Right atrium auricular region (tissue), 2 donors: Measurements from ENCODE around the gene PSME1. TPM values are rescaled to one million over a fixed set of nuclear protein-coding genes. Genes with fewer than 3 reads are reported as not detected.

Source experiments
- DNase-seq: peaks from one replicate; pipeline ENCODE4 v3.0.0-alpha.2; 2019; ENCODE audit warnings: low spot score
- H3K27ac ChIP-seq, 2 donors: fragments of 200-600 bp; sonication (generic); 1 replicate in 1 of 2; 2 replicates in 1 of 2; pipeline ENCODE4 v1.5.1; 2016 to 2019
- H3K27me3 ChIP-seq, 2 donors: fragments of 200-600 bp; sonication (generic); one replicate each; pipeline versions ENCODE4 v1.5.1 to v1.6.0; 2017 to 2019
- H3K36me3 ChIP-seq: fragments of 200-600 bp; sonication (generic); one replicate; pipeline ENCODE4 v1.5.1; 2016
- H3K4me1 ChIP-seq, 2 donors: fragments of 200-600 bp; sonication (generic); one replicate each; pipeline versions ENCODE4 v1.5.1 to v1.6.0; 2017 to 2019
- H3K4me3 ChIP-seq, 2 donors: fragments of 200-600 bp; sonication (generic); 1 replicate in 1 of 2; 2 replicates in 1 of 2; pipeline ENCODE4 v1.5.1; 2017 to 2019; ENCODE audit warnings: mild to moderate bottlenecking in 1 of 2, moderate library complexity in 1 of 2
- H3K9me3 ChIP-seq, 2 donors: fragments of 200-600 bp; sonication (generic); one replicate each; pipeline ENCODE4 v1.5.1; 2019
- total RNA-seq, 2 donors: library from RNA; depleted of rRNA; stranded (reverse); fragments of >200 nt; gene quantifications; one replicate each; pipeline ENCODE4 v1.1.0, GENCODE V29; 2016
- TF ChIP-seq, protein P1 (sequence below), 2 donors: fragments of 200-600 bp; sonication (generic); IDR thresholded peaks; one replicate each; pipeline ENCODE4 v1.5.1; 2019; ENCODE audit warnings: antibody characterized with exemption in 2 of 2

Gene PSME1
- total RNA-seq, 2 donors from 2014 or later, result 72.9 to 112 TPM

DNA sequence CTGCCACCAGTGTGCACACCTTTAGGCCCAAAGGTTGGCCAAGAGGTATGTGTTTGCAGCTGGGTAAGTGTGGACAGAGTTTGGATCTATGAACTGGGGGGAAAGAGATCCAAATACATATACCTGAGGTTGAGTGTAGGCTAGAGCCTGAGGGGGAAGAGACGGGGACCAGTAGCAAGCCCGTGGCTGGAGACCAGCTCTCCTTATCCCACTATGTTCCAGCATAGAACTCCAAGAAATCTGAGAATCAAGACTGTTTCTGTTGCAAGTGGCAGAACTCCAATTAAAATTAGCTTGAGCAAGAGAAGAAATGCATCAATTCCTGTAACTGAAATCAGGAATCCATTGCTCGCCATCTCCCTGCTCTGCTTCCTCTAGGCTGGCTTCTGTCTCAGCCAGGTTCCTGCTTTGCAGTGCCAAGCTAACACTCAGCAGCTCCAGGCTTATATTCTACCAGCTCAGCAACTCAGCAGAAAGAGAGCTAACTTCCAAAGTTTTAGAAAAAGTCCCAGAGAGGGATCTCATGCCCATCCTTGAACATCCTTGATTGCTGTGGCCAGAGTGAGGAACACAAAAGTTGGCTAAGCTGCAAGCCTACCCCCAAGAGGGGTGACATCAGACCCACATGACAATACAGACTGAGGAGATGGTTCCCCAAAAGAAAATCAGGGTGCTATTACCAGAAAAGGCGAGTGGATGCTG, 43.3 kb upstream of the PSME1 start:
- no peak for DNase-seq
- TF ChIP-seq, protein P1, sequence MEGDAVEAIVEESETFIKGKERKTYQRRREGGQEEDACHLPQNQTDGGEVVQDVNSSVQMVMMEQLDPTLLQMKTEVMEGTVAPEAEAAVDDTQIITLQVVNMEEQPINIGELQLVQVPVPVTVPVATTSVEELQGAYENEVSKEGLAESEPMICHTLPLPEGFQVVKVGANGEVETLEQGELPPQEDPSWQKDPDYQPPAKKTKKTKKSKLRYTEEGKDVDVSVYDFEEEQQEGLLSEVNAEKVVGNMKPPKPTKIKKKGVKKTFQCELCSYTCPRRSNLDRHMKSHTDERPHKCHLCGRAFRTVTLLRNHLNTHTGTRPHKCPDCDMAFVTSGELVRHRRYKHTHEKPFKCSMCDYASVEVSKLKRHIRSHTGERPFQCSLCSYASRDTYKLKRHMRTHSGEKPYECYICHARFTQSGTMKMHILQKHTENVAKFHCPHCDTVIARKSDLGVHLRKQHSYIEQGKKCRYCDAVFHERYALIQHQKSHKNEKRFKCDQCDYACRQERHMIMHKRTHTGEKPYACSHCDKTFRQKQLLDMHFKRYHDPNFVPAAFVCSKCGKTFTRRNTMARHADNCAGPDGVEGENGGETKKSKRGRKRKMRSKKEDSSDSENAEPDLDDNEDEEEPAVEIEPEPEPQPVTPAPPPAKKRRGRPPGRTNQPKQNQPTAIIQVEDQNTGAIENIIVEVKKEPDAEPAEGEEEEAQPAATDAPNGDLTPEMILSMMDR (IDR thresholded peaks at IDR 0.05), result no peak
- peaks cover 0 to 22% of the 10 kb centered on the region in 2 donors for H3K4me1 ChIP-seq
- no peaks in the 10 kb centered on the region for H3K36me3 ChIP-seq
- H3K4me3 ChIP-seq, result no peak overlapping the region
- H3K27me3 ChIP-seq, result no peaks in the 10 kb centered on the region
- no peaks in the 10 kb centered on the region for H3K9me3 ChIP-seq
- H3K27ac ChIP-seq, result peak overlapping the region in 1 of 2 donors; percentile 95

DNA sequence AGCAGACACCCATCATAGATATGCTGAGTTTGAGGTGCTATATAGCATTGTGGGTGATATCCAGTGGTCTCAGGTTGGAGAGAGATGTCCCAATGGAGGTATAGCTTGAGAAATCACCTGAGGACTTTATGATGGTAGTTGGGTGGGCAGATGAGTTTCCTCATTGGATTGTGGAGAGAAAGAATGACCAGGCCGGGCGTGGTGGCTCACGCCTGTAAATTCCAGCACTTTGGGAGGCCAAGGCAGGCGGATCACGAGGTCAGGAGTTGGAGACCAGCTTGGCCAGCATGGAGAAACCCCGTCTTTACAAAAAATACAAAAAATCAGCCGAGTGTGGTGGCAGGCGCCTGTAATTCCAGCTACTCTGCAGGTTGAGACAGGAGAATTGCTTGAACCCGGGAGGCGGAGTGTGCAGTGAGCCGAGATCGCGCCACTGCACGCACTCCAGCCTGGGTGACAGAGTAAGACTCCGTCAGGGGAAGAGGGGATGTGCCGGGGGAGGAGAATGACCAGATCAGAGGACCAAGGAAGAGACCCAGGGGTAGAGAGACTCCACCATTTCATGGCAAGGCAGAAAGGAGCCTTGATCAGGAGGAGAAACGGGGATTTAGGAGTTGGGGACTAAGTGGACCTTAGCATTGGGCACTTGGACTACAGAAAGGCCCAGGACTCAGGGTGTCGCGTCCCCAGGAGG, 42.6 kb upstream of the PSME1 start:
- no peak for DNase-seq
- no peaks in the 10 kb centered on the region for H3K36me3 ChIP-seq
- TF ChIP-seq, protein P1 (IDR thresholded peaks at IDR 0.05), result no peak
- peak overlapping the region; percentile 70 to 91 for H3K4me3 ChIP-seq
- H3K27me3 ChIP-seq, result no peaks in the 10 kb centered on the region
- peak overlapping the region; percentile 91 to 95 for H3K27ac ChIP-seq
- H3K9me3 ChIP-seq, result no peaks in the 10 kb centered on the region
- peaks cover 0 to 22% of the 10 kb centered on the region in 2 donors for H3K4me1 ChIP-seq

DNA sequence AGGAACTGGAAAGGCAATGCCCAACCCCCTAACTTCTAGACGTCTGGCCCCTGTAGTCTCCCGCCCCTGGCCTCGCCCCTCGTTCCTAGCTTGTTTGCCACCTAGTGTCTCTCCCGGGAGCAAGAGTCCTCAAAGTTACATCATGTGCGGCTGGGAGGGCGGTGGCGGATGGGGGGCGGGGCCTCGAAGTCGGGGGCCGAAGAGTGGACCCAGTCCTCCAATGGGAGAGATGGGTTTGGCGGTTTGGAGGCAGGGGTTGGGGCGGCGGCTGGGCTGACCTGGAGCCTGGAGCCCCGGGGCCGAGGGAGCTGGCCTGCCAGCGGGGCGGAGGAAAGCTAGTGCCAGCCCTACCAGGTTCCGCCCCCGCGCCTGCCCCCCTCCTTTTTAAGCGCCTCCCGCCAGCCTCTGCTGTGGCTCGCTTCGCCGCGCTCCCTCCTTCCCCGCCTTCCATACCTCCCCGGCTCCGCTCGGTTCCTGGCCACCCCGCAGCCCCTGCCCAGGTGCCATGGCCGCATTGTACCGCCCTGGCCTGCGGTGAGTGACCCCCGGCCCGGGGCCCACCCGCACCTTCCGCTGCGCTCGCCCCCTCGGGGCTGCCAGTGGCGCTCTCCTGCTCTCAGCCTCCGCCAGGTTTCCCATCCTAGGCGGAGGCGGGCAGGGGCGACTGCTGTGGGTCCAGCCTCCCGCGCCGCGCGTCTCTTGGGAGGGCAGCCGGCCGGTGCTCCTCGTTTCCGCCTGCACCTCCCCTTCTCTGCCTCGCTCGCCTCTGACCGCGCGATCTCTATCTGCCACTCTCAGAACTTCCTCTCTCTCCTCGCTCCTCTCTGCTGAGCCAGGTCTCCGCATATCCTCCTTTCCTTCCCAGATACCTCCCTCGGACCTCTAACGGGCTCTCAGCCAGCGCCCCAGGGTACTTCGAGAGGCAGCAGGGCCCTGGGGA, 41.8 kb upstream of the PSME1 start, which contains the start of gene PCK2:
Gene PCK2 (plus strand): TSS at position 411 of the 940 bp plus-strand sequence. CDS start 95 bp downstream, at position 506.
- Histone ChIP-seq H3K27ac (peak within 1 kb of the TSS; percentile 91 to 95), H3K4me1 (peaks cover 0 to 22% of the 10 kb centered on the region in 2 donors), H3K27me3 (no peaks in the 10 kb centered on the region), H3K9me3 (no peaks in the 10 kb centered on the region), H3K4me3 (peak within 1 kb of the TSS; percentile 70 to 91), H3K36me3 (no peaks in the 10 kb centered on the region)
- TF ChIP-seq, protein P1 (IDR thresholded peaks at IDR 0.05), result peak in 1 of 2 donors; percentile 32
- DNase-seq, result peak; percentile 96

DNA sequence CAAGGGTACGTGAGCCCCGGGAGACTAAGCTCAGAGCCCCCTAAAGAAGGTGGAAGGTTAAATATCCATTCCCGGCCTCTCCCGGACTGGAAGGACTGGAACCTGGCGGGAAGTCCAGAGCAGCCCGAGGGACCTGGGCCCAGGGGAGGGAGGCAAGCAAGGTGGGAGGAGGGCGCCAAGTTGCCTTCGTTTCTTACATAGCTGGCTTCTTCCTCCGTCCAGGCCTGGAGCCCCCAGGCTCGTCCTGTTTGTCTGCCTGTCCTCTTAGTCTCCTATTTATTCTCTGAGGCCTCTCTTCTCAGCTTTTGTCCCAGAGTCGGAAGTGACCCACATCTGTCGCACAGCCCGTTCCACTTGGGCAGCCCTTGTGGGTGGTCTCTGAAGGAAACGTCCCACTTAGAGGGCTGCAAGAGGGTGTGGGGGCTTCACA, 41.1 kb upstream of the PSME1 start:
- Histone ChIP-seq H3K36me3 (no peaks in the 10 kb centered on the region), H3K4me1 (peaks cover 0 to 22% of the 10 kb centered on the region in 2 donors), H3K27ac (peak overlapping the region; percentile 91 to 95), H3K9me3 (no peaks in the 10 kb centered on the region), H3K4me3 (peak overlapping the region; percentile 70 to 91), H3K27me3 (no peaks in the 10 kb centered on the region)
- TF ChIP-seq, protein P1 (IDR thresholded peaks at IDR 0.05), result no peak
- no peak for DNase-seq

DNA sequence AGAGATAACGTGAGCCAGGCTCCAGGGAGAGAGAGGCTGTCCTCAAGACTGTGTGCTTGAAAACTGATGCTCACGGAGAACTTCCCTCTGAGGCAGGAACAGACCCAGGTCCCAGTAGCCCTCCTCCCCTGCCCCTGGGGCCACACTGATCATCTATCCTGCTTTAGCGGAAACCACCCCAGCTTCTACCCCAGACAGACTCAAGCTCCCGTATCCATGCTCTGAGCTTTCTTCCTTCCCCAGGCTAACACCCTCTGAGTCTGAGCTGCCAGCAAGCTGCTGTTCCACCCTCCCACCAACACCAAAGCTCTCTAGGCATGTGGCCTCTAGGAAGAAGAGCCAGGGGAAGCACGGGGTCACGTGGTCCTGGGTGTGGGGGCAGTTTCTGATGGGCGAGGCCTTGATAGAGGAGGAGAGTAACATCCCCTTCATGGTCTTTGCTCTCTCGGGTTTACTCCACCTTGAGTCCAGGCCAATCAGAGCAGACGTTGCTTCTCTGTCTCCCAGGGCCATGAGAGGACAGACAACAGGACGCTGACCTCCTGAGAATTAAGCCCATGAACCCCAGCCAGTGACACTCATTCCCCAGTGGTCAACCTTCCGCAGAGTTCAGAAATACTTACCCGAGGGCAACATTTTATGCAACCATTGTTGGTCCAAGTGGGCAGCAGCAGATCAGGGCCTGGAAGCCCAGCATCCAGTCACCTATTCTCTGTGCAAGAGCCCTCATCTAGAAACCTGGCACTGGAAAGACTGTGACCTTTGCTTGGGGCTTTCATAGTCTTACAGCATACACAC, 40.5 kb upstream of the PSME1 start:
- DNase-seq, result peak; percentile 75
- TF ChIP-seq, protein P1 (IDR thresholded peaks at IDR 0.05), result no peak
- Histone ChIP-seq H3K9me3 (no peaks in the 10 kb centered on the region), H3K27ac (peak overlapping the region; percentile 91 to 95), H3K36me3 (no peaks in the 10 kb centered on the region), H3K4me3 (peak overlapping the region; percentile 70 to 91), H3K27me3 (no peaks in the 10 kb centered on the region), H3K4me1 (peaks cover 0 to 22% of the 10 kb centered on the region in 2 donors)
